OCI-LY7 (cell line): ENCODE results near the gene ZNF541. TPM values are rescaled to one million over a fixed set of nuclear protein-coding genes. Genes with fewer than 3 reads are reported as not detected.

Experiments used
- BruUV-seq: library from RNA; stranded (reverse); fragments of 400-500 nt; replicated peaks from 2 replicates; lab custom pipeline; 2021; lab: Mats Ljungman, UMichigan
- CTCF ChIA-PET: fragments of 300-600 bp; sonication (Branson Sonifier 250); formaldehyde crosslinking; loops from one replicate; lab custom pipeline; 2022; ENCODE audit warnings: antibody characterized with exemption; ENCODE audit not compliant: unreplicated experiment; lab: Charles Lee
- POLR2A ChIA-PET: fragments of 300-600 bp; sonication (Branson Sonifier 250); formaldehyde crosslinking; loops from one replicate; lab custom pipeline; 2022; ENCODE audit warnings: antibody characterized with exemption; lab: Charles Lee
- DNase-seq: peaks from one replicate; pipeline ENCODE4 v3.0.0-alpha.2; 2015; ENCODE audit warnings: low spot score
- H2AFZ ChIP-seq: fragments of 200-600 bp; sonication (generic), shearing (Covaris generic); 2 replicates; pipeline ENCODE4 v1.6.1; 2014; ENCODE audit warnings: mild to moderate bottlenecking, antibody characterized with exemption, low read length, moderate library complexity
- H3K27ac ChIP-seq: fragments of 200-600 bp; sonication (generic); 2 replicates; pipeline ENCODE4 v1.5.1; 2014; ENCODE audit warnings: mixed run types, low read depth, mild to moderate bottlenecking, moderate library complexity, low read length, inconsistent platforms; ENCODE audit not compliant: poor library complexity, severe bottlenecking
- H3K36me3 ChIP-seq: fragments of 200-600 bp; sonication (generic); 2 replicates; pipeline ENCODE4 v1.6.1; 2014; ENCODE audit warnings: mild to moderate bottlenecking, antibody characterized with exemption, low read length, moderate library complexity, mixed read lengths; ENCODE audit not compliant: insufficient read depth
- H3K4me1 ChIP-seq: fragments of 200-600 bp; sonication (generic); 2 replicates; pipeline ENCODE4 v1.5.1; 2014; ENCODE audit warnings: mild to moderate bottlenecking, low read length; ENCODE audit not compliant: insufficient read depth, poor library complexity, severe bottlenecking
- H3K4me2 ChIP-seq: fragments of 200-600 bp; sonication (generic); 2 replicates; pipeline ENCODE4 v1.6.1; 2014; ENCODE audit warnings: mild to moderate bottlenecking, low read length
- H3K4me3 ChIP-seq: fragments of 200-600 bp; sonication (generic); 2 replicates; pipeline ENCODE4 v1.5.1; 2014; ENCODE audit warnings: mild to moderate bottlenecking, low read depth, low read length; ENCODE audit not compliant: poor library complexity, severe bottlenecking
- H3K79me2 ChIP-seq: fragments of 200-600 bp; sonication (generic); 2 replicates; pipeline ENCODE4 v1.6.1; 2016; ENCODE audit warnings: low read depth, mild to moderate bottlenecking, low read length, moderate library complexity, mixed read lengths; ENCODE audit not compliant: insufficient read depth
- H3K9me2 ChIP-seq: fragments of 200-600 bp; sonication (generic); 2 replicates; pipeline ENCODE4 v1.6.1; 2016; ENCODE audit warnings: mild to moderate bottlenecking, low read length, mixed read lengths; ENCODE audit not compliant: insufficient read depth
- H3K9me3 ChIP-seq: fragments of 200-600 bp; sonication (generic); 2 replicates; pipeline ENCODE4 v1.6.1; 2014; ENCODE audit warnings: mild to moderate bottlenecking, mixed run types, low read length, mixed read lengths
- H4K20me1 ChIP-seq: fragments of 200-600 bp; sonication (generic); 2 replicates; pipeline ENCODE4 v1.6.1; 2014; ENCODE audit warnings: mild to moderate bottlenecking, antibody characterized with exemption, low read length, moderate library complexity, mixed read lengths; ENCODE audit not compliant: insufficient read depth
- CTCF ChIP-seq: fragments of 200-600 bp; sonication (generic); conservative IDR thresholded peaks from 2 replicates; pipeline ENCODE4 v1.5.1; 2014; ENCODE audit warnings: mild to moderate bottlenecking, antibody characterized with exemption, low read length, moderate library complexity, mixed read lengths
- EZH2phosphoT487 ChIP-seq: fragments of 200-600 bp; sonication (generic); IDR thresholded peaks from 2 replicates; pipeline ENCODE4 v1.6.1; 2018; ENCODE audit warnings: low read depth, borderline replicate concordance, mild to moderate bottlenecking, mixed run types, antibody characterized with exemption, low read length, moderate library complexity, mixed read lengths
- intact Hi-C: fragments of 100-400 bp; cut with micrococcal nuclease; formaldehyde crosslinking; loops from one replicate; pipeline ENCODE4 v1.10.0; 2022; ENCODE audit not compliant: unreplicated experiment
- total RNA-seq, 2 experiments: library from RNA; depleted of rRNA in 1 of 2; stranded (reverse); fragments of >200 nt in 1 of 2; shearing (Covaris generic) in 1 of 2; gene quantifications; 2 replicates each; pipeline ENCODE4 v1.2.3, GENCODE V29; 2014 to 2022

ZNF541 gene
- total RNA-seq, 2 experiments from 2014 or later = not detected

GRCh38 chr19:47603706-47604565 is 31.0 kb upstream of the ZNF541 start:
- BruUV-seq = no TSS peak

GRCh38 chr19:47601180-47601904 is 28.4 kb upstream of the ZNF541 start:
- peaks cover 28% of the 10 kb centered on the region for H3K4me1 ChIP-seq
- H3K27ac ChIP-seq = peak overlapping the region; percentile 57
- peak overlapping the region; percentile 74 for H3K4me2 ChIP-seq
- no peaks in the 10 kb centered on the region; the same call in 1 of the 2 replicates for H3K79me2 ChIP-seq
- ChIA-PET CTCF (no interaction called here), POLR2A (interaction anchor here (0.6 to 1.3 kb wide), 3 partner anchors 9 to 54 kb away, joined by 3 to 5 read pairs (median 4); no protein-coding TSS in a partner anchor)
- intact Hi-C loops = loop anchor here (2.0 to 10.0 kb wide), 2 partner anchors 25 to 117 kb away; partner anchors contain the start of gene KPTN
- BruUV-seq = no TSS peak
- H3K9me2 ChIP-seq = no peaks in the 10 kb centered on the region
- no peaks in the 10 kb centered on the region for H3K36me3 ChIP-seq
- no peaks in the 10 kb centered on the region for H3K9me3 ChIP-seq
- DNase-seq = peak; percentile 36
- TF ChIP-seq EZH2phosphoT487 = no peak
- no peak for TF ChIP-seq CTCF
- peak overlapping the region; percentile 72 for H3K4me3 ChIP-seq
- no peaks in the 10 kb centered on the region for H4K20me1 ChIP-seq
- no peak overlapping the region for H2AFZ ChIP-seq

More at GRCh38 chr19:47603706-47604565, 31.0 kb upstream of the ZNF541 start:
- ChIA-PET CTCF (no interaction called here), POLR2A (interaction anchor here (0.9 kb wide), 1 partner anchor 86 kb away, joined by 3 read pairs; no protein-coding TSS in a partner anchor)
- Histone ChIP-seq H3K4me1 (peaks cover 31% of the 10 kb centered on the region), H3K36me3 (peaks cover 5% of the 10 kb centered on the region; the same call in 1 of the 2 replicates), H3K27ac (no peak overlapping the region), H3K4me3 (no peak overlapping the region), H2AFZ (no peak overlapping the region), H3K9me3 (no peaks in the 10 kb centered on the region), H3K79me2 (peaks cover 14% of the 10 kb centered on the region; the same call in 1 of the 2 replicates), H3K9me2 (no peaks in the 10 kb centered on the region), H3K4me2 (no peak overlapping the region), H4K20me1 (no peaks in the 10 kb centered on the region)
- TF ChIP-seq CTCF (no peak), EZH2phosphoT487 (no peak)
- no peak for DNase-seq
- intact Hi-C loops = loop anchor here (10.0 kb wide), 1 partner anchor 119 kb away; the partner anchor contains the start of gene KPTN
